ENCODE data around the gene HLCS. TPM values are rescaled to one million over a fixed set of nuclear protein-coding genes. Genes with fewer than 3 reads are reported as not detected.
A peak's percentile ranks its signal among the peaks of the same experiment; 100 is the strongest.

Gene HLCS
- total and polyA plus RNA-seq, 10 of the 15 experiments (the other 5 are each of a cell fraction or from before 2014, with no cell fraction given): 1.5 to 12.7 (median 9.6) TPM

DNA sequence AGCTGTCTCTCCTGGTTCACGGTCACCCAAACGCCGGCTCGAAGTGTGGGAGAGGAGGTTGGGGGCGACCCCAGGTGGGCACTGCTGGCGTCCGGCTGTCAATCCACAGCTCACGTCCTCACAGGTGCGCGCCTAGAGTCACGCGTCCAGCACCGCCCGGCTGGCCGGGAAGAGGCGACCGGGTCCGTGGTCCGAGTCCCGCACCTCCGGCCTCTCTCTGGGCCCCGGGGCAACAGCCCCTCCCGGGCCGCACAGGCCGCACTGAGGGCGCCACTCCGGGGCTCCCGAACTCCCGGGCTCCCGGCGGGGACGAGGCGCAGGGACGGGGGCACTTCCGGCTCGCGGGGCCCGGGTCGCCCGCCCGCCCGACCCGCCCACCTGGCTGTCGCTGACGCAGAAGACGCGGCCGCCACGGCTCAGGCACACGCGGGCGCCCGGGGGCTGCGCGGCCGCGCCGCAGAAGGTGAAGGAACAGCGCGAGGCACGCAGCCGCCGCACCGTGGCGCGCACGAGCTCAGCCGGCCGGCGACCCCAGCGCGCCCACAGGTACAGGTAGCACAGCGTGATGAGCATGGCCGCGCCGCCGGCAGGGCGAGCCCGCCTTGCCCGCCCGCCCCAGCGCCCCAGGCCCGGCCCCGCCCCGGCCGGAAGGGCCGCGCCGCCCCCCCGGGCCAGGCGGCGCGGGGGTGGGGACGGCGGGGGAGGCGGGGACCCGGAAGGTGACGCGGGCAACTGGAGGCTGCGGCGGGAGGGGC lies at the start of gene HLCS (continued):
- TF ChIP-seq PBX3 (IDR thresholded peaks at IDR 0.05; ENCODE audit: insufficient replicate concordance, low read depth, low read length): peak; percentile 40
- TF ChIP-seq GATAD2B (conservative IDR thresholded peaks at IDR 0.05; ENCODE audit: low read depth): peak; percentile 80
- TF ChIP-seq CHD2 (IDR thresholded peaks at IDR 0.05; ENCODE audit: borderline replicate concordance, low read depth, low read length): no peak
- peak; percentile 29; the same call in 1 of the 2 replicates for TF ChIP-seq POLR2AphosphoS5 (IDR thresholded peaks at IDR 0.05; ENCODE audit: low read length)
- no peak for TF ChIP-seq MTA2 (IDR thresholded peaks at IDR 0.05; ENCODE audit: low read depth)
- peak; percentile 47 to 78; a peak in 3 of 4 replicates for TF ChIP-seq BHLHE40 (IDR thresholded peaks at IDR 0.05; ENCODE audit: borderline replicate concordance in 1 of 2, low read depth in 2 of 2, low read length in 1 of 2)
- TF ChIP-seq POLR2A (IDR thresholded peaks at IDR 0.05; ENCODE audit: low read depth, low read length): peak; percentile 87
- TF ChIP-seq NFYB (IDR thresholded peaks at IDR 0.05; ENCODE audit: insufficient read depth, low read depth, low read length): no peak
- TF ChIP-seq, protein P1, sequence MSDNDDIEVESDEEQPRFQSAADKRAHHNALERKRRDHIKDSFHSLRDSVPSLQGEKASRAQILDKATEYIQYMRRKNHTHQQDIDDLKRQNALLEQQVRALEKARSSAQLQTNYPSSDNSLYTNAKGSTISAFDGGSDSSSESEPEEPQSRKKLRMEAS (IDR thresholded peaks at IDR 0.05; ENCODE audit: low read depth, low read length): 0 out of 2 replicates have a peak, but pooled peaks have one; percentile 37
- TF ChIP-seq HDGF (IDR thresholded peaks at IDR 0.05): no peak
- TF ChIP-seq SMC3 (IDR thresholded peaks at IDR 0.05; ENCODE audit: borderline replicate concordance, low read length): no peak
- no peak; the same call in 1 of the 2 replicates for TF ChIP-seq RUNX3 (IDR thresholded peaks at IDR 0.05; ENCODE audit: low read length)
- TF ChIP-seq SIN3A (IDR thresholded peaks at IDR 0.05; ENCODE audit: low read depth, low read length): no peak
- peak; percentile 16; the same call in 1 of the 2 replicates for TF ChIP-seq NR2F1 (conservative IDR thresholded peaks at IDR 0.05)
- peak; percentile 49; the same call in 1 of the 2 replicates for TF ChIP-seq IKZF1 (conservative IDR thresholded peaks at IDR 0.05)
- TF ChIP-seq RELA (IDR thresholded peaks at IDR 0.05; ENCODE audit: borderline replicate concordance, partially characterized antibody): peak; percentile 23
- no peak for TF ChIP-seq BCL11A (IDR thresholded peaks at IDR 0.05; ENCODE audit: low read depth, low read length)
- TF ChIP-seq E2F8 (IDR thresholded peaks at IDR 0.05; ENCODE audit: low read depth, partially characterized antibody): no peak
- TF ChIP-seq, protein P2, sequence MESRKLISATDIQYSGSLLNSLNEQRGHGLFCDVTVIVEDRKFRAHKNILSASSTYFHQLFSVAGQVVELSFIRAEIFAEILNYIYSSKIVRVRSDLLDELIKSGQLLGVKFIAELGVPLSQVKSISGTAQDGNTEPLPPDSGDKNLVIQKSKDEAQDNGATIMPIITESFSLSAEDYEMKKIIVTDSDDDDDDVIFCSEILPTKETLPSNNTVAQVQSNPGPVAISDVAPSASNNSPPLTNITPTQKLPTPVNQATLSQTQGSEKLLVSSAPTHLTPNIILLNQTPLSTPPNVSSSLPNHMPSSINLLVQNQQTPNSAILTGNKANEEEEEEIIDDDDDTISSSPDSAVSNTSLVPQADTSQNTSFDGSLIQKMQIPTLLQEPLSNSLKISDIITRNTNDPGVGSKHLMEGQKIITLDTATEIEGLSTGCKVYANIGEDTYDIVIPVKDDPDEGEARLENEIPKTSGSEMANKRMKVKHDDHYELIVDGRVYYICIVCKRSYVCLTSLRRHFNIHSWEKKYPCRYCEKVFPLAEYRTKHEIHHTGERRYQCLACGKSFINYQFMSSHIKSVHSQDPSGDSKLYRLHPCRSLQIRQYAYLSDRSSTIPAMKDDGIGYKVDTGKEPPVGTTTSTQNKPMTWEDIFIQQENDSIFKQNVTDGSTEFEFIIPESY (IDR thresholded peaks at IDR 0.05): no peak
- TF ChIP-seq CTCF (IDR thresholded peaks at IDR 0.05 in 2 of 3, conservative IDR thresholded peaks at IDR 0.05 in 1 of 3; ENCODE audit: control insufficient read depth in 2 of 3, extremely low read depth in 1 of 3, insufficient read depth in 1 of 3, low read depth in 3 of 3, low read length in 3 of 3): peak; percentile 10 to 40 (median 26); a peak in 3 of 6 replicates

Measured in GM12878 (cell line).